Uterine smooth muscle cell (primary cell): ENCODE data around the gene FOXL3. TPM values are rescaled to one million over a fixed set of nuclear protein-coding genes. Genes with fewer than 3 reads are reported as not detected.

ENCODE experiments used
- total RNA-seq: library from RNA; depleted of rRNA; stranded (reverse); fragments of >200 nt; gene quantifications from 2 replicates; pipeline ENCODE4 v1.2.3, GENCODE V29; 2014

The FOXL3 gene
- total RNA-seq = not detected in 2 replicates

GRCh38 chr7:289756-290553 lies at the start of gene FOXL3:
FOXL3 (plus strand) TSS chr7:290170; CDS start chr7:290170, 0 bp downstream.

Other genes with a start within 250 kb of the FOXL3 start
- 35.9 and 44.6 TPM in 2 replicates for gene FAM20C, start 97.6 kb upstream of the FOXL3 start, total RNA-seq
- 7.3 and 20.4 TPM in 2 replicates for gene PDGFA, start 229.7 kb downstream of the FOXL3 start, total RNA-seq